ENCODE measurements around the gene BRMS1L. TPM values are rescaled to one million over a fixed set of nuclear protein-coding genes. Genes with fewer than 3 reads are reported as not detected.

BRMS1L gene
- total and polyA plus RNA-seq, 2 of the 13 experiments (the other 11 are each of a cell fraction or from before 2014, with no cell fraction given), result 21.1 to 23.8 TPM

GRCh38 chr14:35807131-35807961 is 18.8 kb upstream of the BRMS1L start (continued):
- TF ChIP-seq ZNF281 (CRISPR knock-in tag; IDR thresholded peaks at IDR 0.05; ENCODE audit: borderline replicate concordance) (peak; percentile 54; the same call in 1 of the 2 replicates), ZNF639 (CRISPR knock-in tag; conservative IDR thresholded peaks at IDR 0.05) (peak; percentile 30; the same call in 1 of the 2 replicates), ARID4A (CRISPR knock-in tag; IDR thresholded peaks at IDR 0.05; ENCODE audit: borderline replicate concordance) (peak; percentile 36; the same call in 1 of the 2 replicates), ZBTB26 (CRISPR knock-in tag; IDR thresholded peaks at IDR 0.05; ENCODE audit: borderline replicate concordance) (peak; percentile 27; the same call in 1 of the 2 replicates), ATF1 (CRISPR knock-in tag; IDR thresholded peaks at IDR 0.05) (peak; percentile 51; the same call in 1 of the 2 replicates), ZBTB20 (CRISPR knock-in tag; IDR thresholded peaks at IDR 0.05; ENCODE audit: borderline replicate concordance, low read depth) (peak; percentile 88; the same call in 1 of the 2 replicates), SP4 (CRISPR knock-in tag; IDR thresholded peaks at IDR 0.05) (no peak), MIXL1 (CRISPR knock-in tag; IDR thresholded peaks at IDR 0.05) (peak; percentile 96), SMYD3 (CRISPR knock-in tag; IDR thresholded peaks at IDR 0.05) (peak; percentile 85; the same call in 1 of the 2 replicates), CENPX (CRISPR knock-in tag; IDR thresholded peaks at IDR 0.05) (no peak), ZNF205 (CRISPR knock-in tag; IDR thresholded peaks at IDR 0.05) (no peak), NFYC (CRISPR knock-in tag; IDR thresholded peaks at IDR 0.05) (no peak; the same call in 1 of the 2 replicates), ZNF12 (CRISPR knock-in tag; IDR thresholded peaks at IDR 0.05) (peak; percentile 87), ZNF414 (CRISPR knock-in tag; IDR thresholded peaks at IDR 0.05) (peak; percentile 79), MIER3 (CRISPR knock-in tag; IDR thresholded peaks at IDR 0.05; ENCODE audit: borderline replicate concordance) (peak; percentile 86), ZNF33A (CRISPR knock-in tag; IDR thresholded peaks at IDR 0.05; ENCODE audit: borderline replicate concordance) (peak; percentile 67; the same call in 1 of the 2 replicates), MATR3 (CRISPR knock-in tag; IDR thresholded peaks at IDR 0.05) (no peak), PHF21A (CRISPR knock-in tag; IDR thresholded peaks at IDR 0.05) (peak; percentile 41; the same call in 1 of the 2 replicates)

Data from HepG2 (cell line).